NCI-H1105 (cell line): ENCODE data around the gene SNRPA.
"Not testable (repeated sequence)": the region's sequence is repeated elsewhere in the genome, so short reads cannot be mapped to it uniquely, and the experiment has no call there.

Experiments
- DNase-seq: peaks from one replicate; lab custom pipeline; 2025; lab: John Stamatoyannopoulos, UW

Gene SNRPA

GRCh38 chr19:40802300-40803169, 51.5 kb downstream of the SNRPA start:
- DNase-seq = no peak

- no peak for DNase-seq
These were observed 52.3 kb downstream of the SNRPA start for GRCh38 chr19:40803170-40803856.

- DNase-seq = no peak
These were observed 53.1 kb downstream of the SNRPA start for GRCh38 chr19:40803857-40804782.

GRCh38 chr19:40804783-40805242, 53.8 kb downstream of the SNRPA start:
- no peak for DNase-seq

GRCh38 chr19:40805258-40805868, 54.4 kb downstream of the SNRPA start:
- no peak for DNase-seq

- DNase-seq = peak; percentile 22
These were observed 55.6 kb downstream of the SNRPA start for GRCh38 chr19:40806423-40807146.

GRCh38 chr19:40807147-40808020, 56.4 kb downstream of the SNRPA start:
- no peak for DNase-seq

- DNase-seq = no peak
These were observed 57.0 kb downstream of the SNRPA start for GRCh38 chr19:40808021-40808325.

GRCh38 chr19:40808497-40808896, 57.5 kb downstream of the SNRPA start:
- no peak for DNase-seq

- DNase-seq = no peak
These were observed 58.5 kb downstream of the SNRPA start for GRCh38 chr19:40809358-40810086.

GRCh38 chr19:40810160-40810559, 59.2 kb downstream of the SNRPA start:
- DNase-seq = no peak

GRCh38 chr19:40810649-40811408, 59.8 kb downstream of the SNRPA start:
- DNase-seq = peak; percentile 45

- no peak for DNase-seq
These were observed 60.7 kb downstream of the SNRPA start for GRCh38 chr19:40811478-40812341.

GRCh38 chr19:40812571-40812970, 61.6 kb downstream of the SNRPA start:
- not testable (repeated sequence) for DNase-seq

- DNase-seq = no peak
These were observed 62.2 kb downstream of the SNRPA start for GRCh38 chr19:40813182-40813581.
